ENCODE data around the gene DSCAM.
"Not testable (repeated sequence)": the region's sequence is repeated elsewhere in the genome, so short reads cannot be mapped to it uniquely, and the experiment has no call there.

DSCAM gene

DNA sequence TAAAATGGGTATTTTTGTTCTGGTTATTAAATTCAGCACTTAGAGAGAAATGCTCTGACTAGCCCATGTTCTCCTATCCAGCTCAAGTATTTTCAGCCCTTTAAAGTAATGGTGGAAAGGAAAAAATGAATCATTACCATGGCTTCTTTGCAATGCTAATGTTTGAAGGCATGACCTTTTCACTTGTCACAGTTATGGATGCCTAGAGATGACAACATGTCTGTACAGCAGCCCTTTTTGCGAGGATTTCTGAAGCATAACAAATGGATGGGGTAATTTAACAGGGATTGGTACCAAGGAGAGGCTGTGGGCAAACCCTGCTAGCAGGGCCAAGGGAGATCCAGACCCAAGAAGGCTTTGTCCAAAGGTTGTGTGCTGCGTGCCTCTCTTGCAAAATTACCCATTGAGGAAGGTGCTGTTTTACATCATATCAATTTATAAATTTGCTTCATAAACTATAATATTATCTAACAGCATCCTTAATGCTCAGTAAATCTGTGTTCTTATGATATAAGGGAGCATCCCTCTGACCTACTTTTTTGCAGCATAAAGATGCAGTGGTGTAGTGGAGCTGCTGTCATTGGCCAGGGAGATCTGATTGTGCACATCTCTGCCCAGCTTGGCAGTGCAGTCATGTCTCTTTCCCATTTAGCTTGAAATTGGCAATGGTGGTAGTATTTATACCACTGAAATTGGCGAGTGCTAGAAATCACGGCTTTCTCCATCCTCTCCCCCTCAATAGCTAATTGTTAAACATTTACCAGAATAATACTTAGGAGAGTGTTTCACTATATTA lies 652.6 kb downstream of the DSCAM start:
- H3K27ac ChIP-seq (ENCODE audit: low read length): no peak overlapping the region
- H3K4me3 ChIP-seq (ENCODE audit: low read length in 2 of 2): no peak overlapping the region
- no peak overlapping the region for H3K9ac ChIP-seq (ENCODE audit: low read length in 2 of 2)
- peaks cover 5% of the 10 kb centered on the region for H3K4me1 ChIP-seq (ENCODE audit: control insufficient read depth, insufficient read depth, low read length)
- no peaks in the 10 kb centered on the region for H3K27me3 ChIP-seq (ENCODE audit: control insufficient read depth in 1 of 2, insufficient read depth in 2 of 2, low read length in 2 of 2)
- no peaks in the 10 kb centered on the region for H3K9me3 ChIP-seq (ENCODE audit: control insufficient read depth in 2 of 2, low read length in 2 of 2)
- H3K36me3 ChIP-seq (ENCODE audit: control insufficient read depth in 2 of 2, insufficient read depth in 2 of 2, low read length in 2 of 2): no peaks in the 10 kb centered on the region

DNA sequence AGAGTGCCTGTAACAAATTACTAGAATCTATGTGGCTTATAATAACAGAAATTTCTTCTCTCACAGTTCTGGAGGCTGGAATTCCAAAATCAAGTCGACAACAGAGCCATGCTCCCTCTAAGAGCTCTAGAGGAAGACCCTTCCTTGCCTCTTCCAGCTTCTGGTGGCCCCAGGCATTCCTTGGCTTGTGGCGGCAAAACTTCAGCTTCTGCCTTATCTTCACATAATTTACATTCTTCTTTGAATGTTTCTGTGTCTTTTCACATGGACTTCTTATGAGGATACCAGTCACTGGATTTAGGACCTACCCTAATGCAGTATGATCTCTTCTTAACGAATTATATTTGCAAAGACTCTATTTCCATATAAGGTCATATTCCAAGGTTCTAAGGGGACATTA lies 655.3 kb downstream of the DSCAM start:
- Histone ChIP-seq H3K4me1 (ENCODE audit: control insufficient read depth, insufficient read depth, low read length) (peaks cover 5% of the 10 kb centered on the region), H3K9ac (ENCODE audit: low read length in 2 of 2) (no peak overlapping the region), H3K4me3 (ENCODE audit: low read length in 2 of 2) (no peak overlapping the region), H3K9me3 (ENCODE audit: control insufficient read depth in 2 of 2, low read length in 2 of 2) (no peaks in the 10 kb centered on the region), H3K27me3 (ENCODE audit: control insufficient read depth in 1 of 2, insufficient read depth in 2 of 2, low read length in 2 of 2) (peaks cover 0 to 2% of the 10 kb centered on the region in 2 donors), H3K36me3 (ENCODE audit: control insufficient read depth in 2 of 2, insufficient read depth in 2 of 2, low read length in 2 of 2) (no peaks in the 10 kb centered on the region), H3K27ac (ENCODE audit: low read length) (no peak overlapping the region)

DNA sequence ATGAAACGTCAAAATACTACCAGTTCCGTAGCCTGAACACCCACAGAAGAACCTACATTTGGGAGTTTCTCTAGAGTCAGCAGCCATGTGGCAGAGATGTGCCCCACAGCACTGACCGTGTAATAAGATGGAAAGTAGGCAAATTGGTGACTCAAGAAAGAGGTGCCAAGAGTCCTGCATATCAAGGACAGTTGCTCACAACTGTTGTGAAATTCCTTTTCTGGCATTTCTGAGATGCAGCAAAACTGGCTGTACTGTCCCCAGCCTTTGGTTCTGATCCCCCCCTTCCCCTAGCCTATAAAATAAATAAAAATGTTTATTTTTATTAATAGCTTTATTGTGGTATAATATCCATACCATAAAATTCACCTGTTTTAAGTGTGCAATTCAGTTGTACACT lies 655.8 kb downstream of the DSCAM start:
- no peak overlapping the region for H3K27ac ChIP-seq (ENCODE audit: low read length)

DNA sequence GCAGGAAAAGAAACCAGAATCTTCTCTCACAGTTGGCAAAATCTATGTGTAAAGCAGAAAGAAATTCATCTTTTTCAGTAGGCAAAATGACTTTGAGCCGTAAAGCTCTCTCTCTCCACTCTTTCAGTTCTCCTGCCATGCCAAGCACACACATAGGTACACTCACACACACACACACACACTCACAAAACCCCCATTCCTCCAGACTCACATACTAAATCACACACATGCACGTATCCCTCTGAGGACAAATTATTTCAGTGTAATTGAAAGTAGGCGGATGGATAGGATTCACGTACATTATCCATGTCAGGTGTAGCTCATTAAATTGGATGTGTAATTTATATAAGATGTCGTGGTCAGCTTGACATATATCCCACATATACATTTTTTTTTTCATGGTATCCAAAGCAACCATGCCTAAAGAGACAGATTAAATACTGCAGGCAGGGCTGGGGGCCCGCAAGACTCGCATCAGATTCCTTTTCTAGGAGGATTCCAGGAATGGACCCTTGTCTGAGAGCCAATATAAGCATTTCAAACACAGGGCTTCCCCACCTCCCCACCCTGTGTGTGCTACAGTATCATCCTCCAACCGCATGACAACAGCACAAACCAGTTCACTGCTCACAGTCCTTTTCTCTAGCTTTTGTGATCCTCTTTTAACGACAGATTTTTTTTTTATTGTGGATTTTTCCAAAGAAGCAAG lies 658.9 kb downstream of the DSCAM start:
- Histone ChIP-seq H3K9me3 (ENCODE audit: control insufficient read depth in 2 of 2, low read length in 2 of 2) (no peaks in the 10 kb centered on the region), H3K36me3 (ENCODE audit: control insufficient read depth in 2 of 2, insufficient read depth in 2 of 2, low read length in 2 of 2) (no peaks in the 10 kb centered on the region), H3K9ac (ENCODE audit: low read length in 2 of 2) (no peak overlapping the region), H3K4me1 (ENCODE audit: control insufficient read depth, insufficient read depth, low read length) (no peaks in the 10 kb centered on the region), H3K27me3 (ENCODE audit: control insufficient read depth in 1 of 2, insufficient read depth in 2 of 2, low read length in 2 of 2) (peaks cover 0 to 2% of the 10 kb centered on the region in 2 donors), H3K4me3 (ENCODE audit: low read length in 2 of 2) (no peak overlapping the region), H3K27ac (ENCODE audit: low read length) (no peak overlapping the region)

More for the DNA sequence above, 655.8 kb downstream of the DSCAM start:
- no peaks in the 10 kb centered on the region for H3K36me3 ChIP-seq (ENCODE audit: control insufficient read depth in 2 of 2, insufficient read depth in 2 of 2, low read length in 2 of 2)
- no peak overlapping the region for H3K4me3 ChIP-seq (ENCODE audit: low read length in 2 of 2)
- no peak overlapping the region for H3K9ac ChIP-seq (ENCODE audit: low read length in 2 of 2)
- H3K4me1 ChIP-seq (ENCODE audit: control insufficient read depth, insufficient read depth, low read length): peaks cover 3% of the 10 kb centered on the region
- H3K27me3 ChIP-seq (ENCODE audit: control insufficient read depth in 1 of 2, insufficient read depth in 2 of 2, low read length in 2 of 2): peaks cover 0 to 2% of the 10 kb centered on the region in 2 donors
- no peaks in the 10 kb centered on the region for H3K9me3 ChIP-seq (ENCODE audit: control insufficient read depth in 2 of 2, low read length in 2 of 2)

DNA sequence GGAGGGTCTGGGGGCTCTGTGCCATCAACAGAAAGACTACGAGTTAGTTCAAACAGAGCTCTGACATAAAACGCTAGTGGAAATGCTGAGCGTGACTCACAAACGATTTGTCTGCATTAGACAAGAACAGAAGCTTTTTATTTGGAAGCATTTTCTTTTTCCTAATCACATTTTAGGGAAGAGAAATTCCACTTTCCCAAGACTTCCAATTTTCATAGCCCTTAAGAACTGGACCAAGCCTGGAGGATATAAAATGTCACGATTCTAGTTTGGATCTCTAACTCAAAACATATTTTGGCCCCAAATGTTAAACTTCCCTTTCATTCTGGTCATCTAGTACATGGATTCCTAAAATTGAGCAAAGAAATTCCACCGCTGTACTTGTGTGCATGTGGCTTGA lies 659.7 kb downstream of the DSCAM start:
- no peaks in the 10 kb centered on the region for H3K4me1 ChIP-seq (ENCODE audit: control insufficient read depth, insufficient read depth, low read length)
- H3K36me3 ChIP-seq (ENCODE audit: control insufficient read depth in 2 of 2, insufficient read depth in 2 of 2, low read length in 2 of 2): no peaks in the 10 kb centered on the region
- no peak overlapping the region for H3K27ac ChIP-seq (ENCODE audit: low read length)
- no peak overlapping the region for H3K4me3 ChIP-seq (ENCODE audit: low read length in 2 of 2)
- no peak overlapping the region for H3K9ac ChIP-seq (ENCODE audit: low read length in 2 of 2)
- no peaks in the 10 kb centered on the region for H3K9me3 ChIP-seq (ENCODE audit: control insufficient read depth in 2 of 2, low read length in 2 of 2)
- peaks cover 0 to 2% of the 10 kb centered on the region in 2 donors for H3K27me3 ChIP-seq (ENCODE audit: control insufficient read depth in 1 of 2, insufficient read depth in 2 of 2, low read length in 2 of 2)

DNA sequence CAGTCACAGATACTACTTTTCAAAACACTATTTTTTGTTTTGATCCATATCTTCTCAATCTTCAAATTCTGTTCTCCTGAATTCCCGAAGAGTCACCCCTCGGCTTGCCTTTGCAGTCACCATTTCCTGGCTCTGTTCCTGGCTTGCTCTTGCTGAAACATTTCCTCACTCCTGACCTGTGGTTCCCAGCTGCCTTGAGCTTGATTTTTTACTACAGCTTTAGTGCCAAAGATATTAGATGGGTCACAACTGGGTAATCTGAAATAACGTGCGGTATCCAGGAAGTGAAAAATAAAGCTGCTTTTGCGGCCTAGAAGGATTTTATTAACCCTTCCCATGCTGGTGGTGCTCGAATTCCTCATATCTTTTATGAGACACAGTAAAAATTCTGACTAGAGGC lies 660.9 kb downstream of the DSCAM start:
- Histone ChIP-seq H3K9ac (ENCODE audit: low read length in 2 of 2) (no peak overlapping the region), H3K36me3 (ENCODE audit: control insufficient read depth in 2 of 2, insufficient read depth in 2 of 2, low read length in 2 of 2) (no peaks in the 10 kb centered on the region), H3K9me3 (ENCODE audit: control insufficient read depth in 2 of 2, low read length in 2 of 2) (no peaks in the 10 kb centered on the region), H3K27me3 (ENCODE audit: control insufficient read depth in 1 of 2, insufficient read depth in 2 of 2, low read length in 2 of 2) (peaks cover 0 to 2% of the 10 kb centered on the region in 2 donors), H3K27ac (ENCODE audit: low read length) (no peak overlapping the region), H3K4me3 (ENCODE audit: low read length in 2 of 2) (no peak overlapping the region), H3K4me1 (ENCODE audit: control insufficient read depth, insufficient read depth, low read length) (no peaks in the 10 kb centered on the region)

DNA sequence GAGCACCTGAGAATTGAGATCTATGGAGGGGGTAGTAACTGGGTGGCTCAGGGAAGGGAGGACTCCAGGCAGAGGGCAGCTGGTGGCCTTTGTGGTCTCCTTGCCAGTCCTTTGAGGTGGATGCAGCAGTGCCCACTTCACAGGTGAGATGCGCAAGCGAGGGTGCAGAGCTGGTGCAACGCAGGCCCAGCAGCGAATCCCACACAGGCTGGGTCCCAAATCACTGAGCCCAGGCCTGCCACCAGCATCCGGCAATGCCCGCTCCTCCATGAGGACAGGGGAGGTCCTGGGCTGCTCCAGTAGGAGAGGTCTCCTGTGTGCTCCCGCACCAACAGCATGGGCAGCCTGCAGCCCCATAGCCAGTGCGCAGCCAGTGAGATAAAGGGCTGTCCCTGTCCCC lies 661.8 kb downstream of the DSCAM start:
- no peaks in the 10 kb centered on the region for H3K36me3 ChIP-seq (ENCODE audit: control insufficient read depth in 2 of 2, insufficient read depth in 2 of 2, low read length in 2 of 2)
- H3K27ac ChIP-seq (ENCODE audit: low read length): no peak overlapping the region
- H3K27me3 ChIP-seq (ENCODE audit: control insufficient read depth in 1 of 2, insufficient read depth in 2 of 2, low read length in 2 of 2): peaks cover 0 to 2% of the 10 kb centered on the region in 2 donors
- H3K4me3 ChIP-seq (ENCODE audit: low read length in 2 of 2): no peak overlapping the region
- H3K9me3 ChIP-seq (ENCODE audit: control insufficient read depth in 2 of 2, low read length in 2 of 2): no peaks in the 10 kb centered on the region
- no peak overlapping the region for H3K9ac ChIP-seq (ENCODE audit: low read length in 2 of 2)
- H3K4me1 ChIP-seq (ENCODE audit: control insufficient read depth, insufficient read depth, low read length): no peaks in the 10 kb centered on the region

DNA sequence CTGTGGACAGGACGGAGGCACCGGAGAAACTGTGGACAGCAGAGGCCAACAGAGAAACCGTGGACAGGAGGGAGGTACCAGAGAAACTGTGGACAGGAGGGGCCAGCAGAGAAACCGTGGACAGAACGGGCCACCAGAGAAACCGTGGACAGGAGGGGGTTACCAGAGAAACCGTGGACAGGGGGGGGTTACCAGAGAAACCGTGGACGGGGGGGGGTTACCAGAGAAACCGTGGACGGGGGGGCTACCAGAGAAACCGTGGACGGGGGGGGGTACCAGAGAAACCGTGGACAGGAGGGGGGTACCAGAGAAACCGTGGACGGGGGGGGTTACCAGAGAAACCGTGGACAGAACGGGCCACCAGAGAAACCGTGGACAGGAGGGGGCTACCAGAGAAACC lies 664.5 kb downstream of the DSCAM start:
- not testable (repeated sequence) for H3K9me3 ChIP-seq (ENCODE audit: control insufficient read depth in 2 of 2, low read length in 2 of 2); H3K27me3 ChIP-seq (ENCODE audit: control insufficient read depth in 1 of 2, insufficient read depth in 2 of 2, low read length in 2 of 2); H3K36me3 ChIP-seq (ENCODE audit: control insufficient read depth in 2 of 2, insufficient read depth in 2 of 2, low read length in 2 of 2); H3K4me3 ChIP-seq (ENCODE audit: low read length in 2 of 2); H3K27ac ChIP-seq (ENCODE audit: low read length); H3K4me1 ChIP-seq (ENCODE audit: control insufficient read depth, insufficient read depth, low read length); H3K9ac ChIP-seq (ENCODE audit: low read length in 2 of 2)

DNA sequence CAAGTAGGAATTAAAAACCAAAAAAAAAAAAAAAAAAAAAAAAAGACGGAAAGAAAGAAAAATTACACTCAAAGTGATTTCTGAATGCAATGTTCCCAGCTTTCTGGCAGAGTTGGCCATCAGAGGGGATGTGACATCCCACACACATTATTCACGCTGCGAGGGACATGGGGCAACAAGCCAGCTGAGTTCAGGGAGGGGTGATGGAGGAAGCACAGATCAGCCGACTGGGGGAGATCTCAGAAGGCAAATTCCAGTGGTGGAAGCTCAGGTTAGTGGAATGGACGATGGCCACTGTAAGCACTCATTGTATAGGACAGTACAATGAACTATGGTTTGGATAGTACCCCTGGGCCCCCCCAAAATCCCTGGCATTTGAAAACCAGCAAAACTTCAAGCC lies 667.8 kb downstream of the DSCAM start:
- no peak overlapping the region for H3K9ac ChIP-seq (ENCODE audit: low read length in 2 of 2)
- peaks cover 6 to 9% of the 10 kb centered on the region in 2 donors for H3K27me3 ChIP-seq (ENCODE audit: control insufficient read depth in 1 of 2, insufficient read depth in 2 of 2, low read length in 2 of 2)
- H3K9me3 ChIP-seq (ENCODE audit: control insufficient read depth in 2 of 2, low read length in 2 of 2): no peaks in the 10 kb centered on the region
- H3K27ac ChIP-seq (ENCODE audit: low read length): no peak overlapping the region
- no peak overlapping the region for H3K4me3 ChIP-seq (ENCODE audit: low read length in 2 of 2)
- H3K4me1 ChIP-seq (ENCODE audit: control insufficient read depth, insufficient read depth, low read length): no peaks in the 10 kb centered on the region
- H3K36me3 ChIP-seq (ENCODE audit: control insufficient read depth in 2 of 2, insufficient read depth in 2 of 2, low read length in 2 of 2): no peaks in the 10 kb centered on the region

DNA sequence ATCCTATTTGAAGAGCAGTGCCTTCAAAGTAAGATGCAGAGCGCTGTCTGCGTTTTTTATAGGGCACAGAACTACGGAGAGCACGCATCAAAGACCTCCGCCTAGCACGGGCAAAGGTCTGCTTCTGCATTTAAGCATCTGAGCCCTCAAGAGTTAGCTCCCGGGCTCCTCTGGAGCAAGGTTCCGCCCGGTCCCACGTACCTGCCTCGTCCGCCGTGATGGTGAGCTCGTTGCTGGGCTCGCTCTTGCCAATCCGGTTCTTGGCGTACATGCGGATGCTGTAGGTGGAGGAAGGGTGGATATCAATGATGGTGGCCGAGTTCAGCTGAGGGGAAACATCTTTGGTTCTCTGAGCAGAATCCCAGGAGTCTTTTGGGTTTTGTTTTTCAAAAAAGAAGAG lies 668.2 kb downstream of the DSCAM start:
- H3K4me3 ChIP-seq (ENCODE audit: low read length in 2 of 2): no peak overlapping the region
- no peaks in the 10 kb centered on the region for H3K4me1 ChIP-seq (ENCODE audit: control insufficient read depth, insufficient read depth, low read length)
- peaks cover 6 to 9% of the 10 kb centered on the region in 2 donors for H3K27me3 ChIP-seq (ENCODE audit: control insufficient read depth in 1 of 2, insufficient read depth in 2 of 2, low read length in 2 of 2)
- no peak overlapping the region for H3K27ac ChIP-seq (ENCODE audit: low read length)
- H3K9ac ChIP-seq (ENCODE audit: low read length in 2 of 2): no peak overlapping the region
- H3K36me3 ChIP-seq (ENCODE audit: control insufficient read depth in 2 of 2, insufficient read depth in 2 of 2, low read length in 2 of 2): no peaks in the 10 kb centered on the region
- no peaks in the 10 kb centered on the region for H3K9me3 ChIP-seq (ENCODE audit: control insufficient read depth in 2 of 2, low read length in 2 of 2)

DNA sequence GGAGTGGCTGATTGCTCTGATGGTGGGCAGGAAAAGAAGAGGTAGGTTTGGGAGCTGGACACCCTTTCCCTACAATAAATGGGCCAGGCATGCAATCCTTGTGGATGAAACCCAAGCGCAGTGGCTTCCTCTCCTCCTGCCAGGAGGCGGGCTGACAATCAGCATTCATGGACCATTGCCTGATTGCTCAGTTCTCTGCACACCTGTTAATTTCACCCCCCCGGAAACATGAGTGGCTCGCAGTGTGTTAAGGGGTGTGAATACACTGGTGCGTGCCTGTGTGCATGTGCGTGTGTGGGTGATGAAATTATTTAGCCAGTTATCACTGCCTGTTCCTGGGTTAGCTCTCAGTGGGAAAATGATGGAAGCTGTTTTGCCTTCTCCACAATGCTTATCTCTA lies 669.0 kb downstream of the DSCAM start:
- Histone ChIP-seq H3K9me3 (ENCODE audit: control insufficient read depth in 2 of 2, low read length in 2 of 2) (no peaks in the 10 kb centered on the region), H3K9ac (ENCODE audit: low read length in 2 of 2) (no peak overlapping the region), H3K27ac (ENCODE audit: low read length) (no peak overlapping the region), H3K4me1 (ENCODE audit: control insufficient read depth, insufficient read depth, low read length) (no peaks in the 10 kb centered on the region), H3K27me3 (ENCODE audit: control insufficient read depth in 1 of 2, insufficient read depth in 2 of 2, low read length in 2 of 2) (peaks cover 6 to 9% of the 10 kb centered on the region in 2 donors), H3K4me3 (ENCODE audit: low read length in 2 of 2) (no peak overlapping the region), H3K36me3 (ENCODE audit: control insufficient read depth in 2 of 2, insufficient read depth in 2 of 2, low read length in 2 of 2) (no peaks in the 10 kb centered on the region)
